GM12864 (cell line): ENCODE data around the gene BICD1.
"Not testable (repeated sequence)": the region's sequence is repeated elsewhere in the genome, so short reads cannot be mapped to it uniquely, and the experiment has no call there.

ENCODE experiments used
- DNase-seq: peaks from one replicate; pipeline ENCODE4 v3.0.0-alpha.2; 2011; ENCODE audit warnings: low read depth
- H3K4me3 ChIP-seq: 2 replicates; pipeline ENCODE4 v1.5.1; 2011; ENCODE audit warnings: mild to moderate bottlenecking, low read depth, low read length, control low read depth
- TF ChIP-seq, protein P1 (sequence below): IDR thresholded peaks from 2 replicates; pipeline ENCODE4 v1.5.1; 2011; ENCODE audit warnings: low read depth, mild to moderate bottlenecking, moderate library complexity, low read length, control low read depth, inconsistent platforms; ENCODE audit errors: missing control alignments

The BICD1 gene

GRCh38 chr12:32266756-32267155, 160.1 kb downstream of the BICD1 start:
- no peak overlapping the region for H3K4me3 ChIP-seq
- DNase-seq: no peak

DNA sequence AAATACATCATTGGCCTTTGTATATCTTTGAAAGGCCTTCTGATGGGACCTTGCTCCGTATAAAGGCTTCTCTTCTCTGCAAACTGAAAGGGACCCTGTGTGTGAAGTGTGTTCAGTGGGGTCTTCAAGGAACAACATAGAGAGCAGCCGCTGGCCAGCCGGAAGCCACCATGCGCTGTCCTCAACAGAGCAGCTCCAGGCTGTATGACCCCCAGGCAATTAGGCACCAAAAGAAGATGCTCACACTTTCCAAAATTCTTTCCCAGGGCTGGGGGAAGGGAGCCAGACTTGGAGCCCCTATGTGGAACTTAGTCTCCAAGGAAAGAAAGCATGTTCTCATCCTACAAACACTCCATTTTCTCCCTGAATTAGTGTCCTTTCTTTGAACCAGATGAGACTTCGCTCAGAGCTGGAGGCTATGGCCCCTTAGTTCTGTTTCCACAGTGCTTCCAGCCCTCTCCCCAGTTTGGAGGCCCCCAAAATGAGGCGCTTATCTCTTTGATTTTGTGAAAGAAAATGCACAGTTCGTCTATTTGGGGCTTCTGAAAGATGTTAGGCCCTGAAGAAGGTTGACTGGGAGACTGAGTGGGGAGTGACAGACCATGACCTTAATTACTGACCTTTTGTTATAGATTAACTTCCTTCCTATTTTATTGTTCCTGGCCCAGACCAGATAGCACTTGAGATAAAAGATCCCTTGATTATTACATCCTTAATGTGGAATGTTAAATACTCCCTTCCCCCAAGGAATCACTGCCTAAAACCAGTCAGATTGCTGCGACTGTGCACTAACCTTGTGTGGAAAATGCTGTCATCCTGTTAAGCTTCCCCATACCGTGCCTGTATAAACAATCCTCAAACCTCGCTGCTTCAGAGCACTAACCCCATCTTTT, 164.4 kb downstream of the BICD1 start:
- TF ChIP-seq, protein P1, sequence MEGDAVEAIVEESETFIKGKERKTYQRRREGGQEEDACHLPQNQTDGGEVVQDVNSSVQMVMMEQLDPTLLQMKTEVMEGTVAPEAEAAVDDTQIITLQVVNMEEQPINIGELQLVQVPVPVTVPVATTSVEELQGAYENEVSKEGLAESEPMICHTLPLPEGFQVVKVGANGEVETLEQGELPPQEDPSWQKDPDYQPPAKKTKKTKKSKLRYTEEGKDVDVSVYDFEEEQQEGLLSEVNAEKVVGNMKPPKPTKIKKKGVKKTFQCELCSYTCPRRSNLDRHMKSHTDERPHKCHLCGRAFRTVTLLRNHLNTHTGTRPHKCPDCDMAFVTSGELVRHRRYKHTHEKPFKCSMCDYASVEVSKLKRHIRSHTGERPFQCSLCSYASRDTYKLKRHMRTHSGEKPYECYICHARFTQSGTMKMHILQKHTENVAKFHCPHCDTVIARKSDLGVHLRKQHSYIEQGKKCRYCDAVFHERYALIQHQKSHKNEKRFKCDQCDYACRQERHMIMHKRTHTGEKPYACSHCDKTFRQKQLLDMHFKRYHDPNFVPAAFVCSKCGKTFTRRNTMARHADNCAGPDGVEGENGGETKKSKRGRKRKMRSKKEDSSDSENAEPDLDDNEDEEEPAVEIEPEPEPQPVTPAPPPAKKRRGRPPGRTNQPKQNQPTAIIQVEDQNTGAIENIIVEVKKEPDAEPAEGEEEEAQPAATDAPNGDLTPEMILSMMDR: no peak
- no peak overlapping the region; the same call in 1 of the 2 replicates for H3K4me3 ChIP-seq
- no peak for DNase-seq

More at GRCh38 chr12:32266756-32267155, 160.1 kb downstream of the BICD1 start:
- TF ChIP-seq, protein P1: no peak

- no peak overlapping the region; the same call in 1 of the 2 replicates for H3K4me3 ChIP-seq
- TF ChIP-seq, protein P1: no peak
Observed at GRCh38 chr12:32272465-32272864, 165.8 kb downstream of the BICD1 start.

DNA sequence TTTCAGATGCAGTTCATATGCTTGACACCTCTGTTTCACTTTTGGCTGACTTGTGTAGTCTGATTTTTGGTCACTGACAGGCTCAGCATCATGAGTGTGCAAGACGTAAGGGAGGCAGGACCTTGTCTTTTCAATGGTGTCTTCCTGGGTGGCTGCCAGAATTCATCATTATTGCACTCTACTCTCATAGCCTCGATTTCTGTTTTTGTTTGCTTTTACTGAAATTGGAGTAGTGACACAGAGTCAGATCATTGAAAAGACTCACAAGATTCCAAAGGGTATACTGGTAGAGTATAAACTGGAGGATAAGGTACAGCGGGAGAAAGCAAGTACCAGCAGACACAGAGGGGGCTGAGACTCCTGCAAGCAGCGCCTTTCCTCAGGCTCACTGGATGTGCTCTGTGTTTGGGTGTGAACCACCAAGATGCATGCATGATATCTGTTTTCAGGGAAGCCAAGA, 166.4 kb downstream of the BICD1 start:
- H3K4me3 ChIP-seq: peak overlapping the region; percentile 31
- DNase-seq: peak; percentile 60
- TF ChIP-seq, protein P1: no peak

More at GRCh38 chr12:32272465-32272864, 165.8 kb downstream of the BICD1 start:
- DNase-seq: no peak

GRCh38 chr12:32273712-32274111, 167.1 kb downstream of the BICD1 start:
- H3K4me3 ChIP-seq: peak overlapping the region; percentile 31; the same call in 1 of the 2 replicates
- peak; percentile 66 for DNase-seq
- TF ChIP-seq, protein P1: no peak

- TF ChIP-seq, protein P1: no peak
- DNase-seq: no peak
- H3K4me3 ChIP-seq: no peak overlapping the region
Observed at GRCh38 chr12:32274665-32275064, 168.0 kb downstream of the BICD1 start.

GRCh38 chr12:32275520-32275919, 168.9 kb downstream of the BICD1 start:
- not testable (repeated sequence) for DNase-seq, H3K4me3 ChIP-seq
